K562 (cell line): ENCODE data around the gene SH3TC1.

ENCODE experiments used
- ADNP ChIP-seq: fragments of 200-800 bp; sonication (Bioruptor generic); IDR thresholded peaks from 2 replicates; pipeline ENCODE4 v1.6.1; 2016; ENCODE audit warnings: missing genetic modification characterization, missing compliant biosample characterization
- CCAR2 ChIP-seq: fragments of 200-400 bp; formaldehyde crosslinking; IDR thresholded peaks from 2 replicates; pipeline ENCODE4 v1.6.1; 2017; ENCODE audit warnings: mild to moderate bottlenecking, low read depth, low read length
- CTCF ChIP-seq, 3 experiments: IDR thresholded peaks in 2 of 3; conservative IDR thresholded peaks in 1 of 3; 2 replicates each; pipeline ENCODE4 v1.5.1; 2011 to 2012; ENCODE audit warnings: low read length in 3 of 3, mild to moderate bottlenecking in 3 of 3, control low read depth in 2 of 3, improper control_type of control experiment in 1 of 3, inconsistent platforms in 1 of 3, low read depth in 1 of 3, mixed read lengths in 1 of 3, moderate library complexity in 1 of 3; ENCODE audit not compliant: insufficient read depth in 2 of 3
- JUNB ChIP-seq: fragments of 450-650 bp; formaldehyde crosslinking; conservative IDR thresholded peaks from 2 replicates; pipeline ENCODE4 v1.4.0; 2020; ENCODE audit warnings: mild to moderate bottlenecking
- KAT8 ChIP-seq: fragments of 450-650 bp; IDR thresholded peaks from 2 replicates; pipeline ENCODE4 v1.6.1; 2016; ENCODE audit warnings: low read depth, mild to moderate bottlenecking
- KLF16 ChIP-seq: IDR thresholded peaks from 2 replicates; pipeline ENCODE4 v1.6.1; 2016; ENCODE audit warnings: antibody characterized with exemption
- MYC ChIP-seq, 2 experiments: fragments of 250-450 bp in 1 of 2; sonication (Bioruptor Pico) in 1 of 2; IDR thresholded peaks; 2 replicates each; pipeline versions ENCODE4 v1.5.1 to v1.6.1; 2012 to 2021; ENCODE audit warnings: low read depth in 2 of 2, borderline replicate concordance in 1 of 2, improper control_type of control experiment in 1 of 2, low read length in 1 of 2, mild to moderate bottlenecking in 1 of 2, moderate library complexity in 1 of 2
- NRF1 ChIP-seq, 2 experiments: fragments of 450-650 bp; IDR thresholded peaks in 1 of 2; conservative IDR thresholded peaks in 1 of 2; 2 replicates each; pipeline ENCODE4 v1.6.1; 2014; ENCODE audit warnings: mild to moderate bottlenecking in 2 of 2
- POLR2AphosphoS5 ChIP-seq: IDR thresholded peaks from 2 replicates; pipeline ENCODE4 v1.6.1; 2011; ENCODE audit warnings: mild to moderate bottlenecking, low read depth, low read length, moderate library complexity; ENCODE audit not compliant: control insufficient read depth, insufficient read depth
- SAP30 ChIP-seq: fragments of 200-600 bp; sonication (generic); IDR thresholded peaks from 2 replicates; pipeline ENCODE4 v1.6.1; 2012; ENCODE audit warnings: borderline replicate concordance, low read depth, mild to moderate bottlenecking, moderate library complexity, low read length, control low read depth, inconsistent platforms; ENCODE audit not compliant: insufficient read depth, poor library complexity, severe bottlenecking
- SP1 ChIP-seq: sonication (generic); formaldehyde crosslinking; IDR thresholded peaks from 2 replicates; pipeline ENCODE4 v1.8.1; 2022; ENCODE audit warnings: mild to moderate bottlenecking, missing genetic modification reagents
- ZNF347 ChIP-seq: fragments of 450-650 bp; formaldehyde crosslinking; IDR thresholded peaks from 2 replicates; pipeline ENCODE4 v1.4.0; 2020; ENCODE audit warnings: low read depth, mild to moderate bottlenecking, moderate library complexity

- TF ChIP-seq CTCF (IDR thresholded peaks at IDR 0.05 in 2 of 3, conservative IDR thresholded peaks at IDR 0.05 in 1 of 3; ENCODE audit: insufficient read depth in 2 of 3, low read depth in 1 of 3, low read length in 3 of 3): no peak
- no peak for TF ChIP-seq KAT8
- TF ChIP-seq SAP30: no peak
- TF ChIP-seq ADNP: no peak
- TF ChIP-seq KLF16: no peak
- TF ChIP-seq POLR2AphosphoS5: no peak
- no peak for TF ChIP-seq NRF1 (conservative IDR thresholded peaks at IDR 0.05 in 1 of 2, IDR thresholded peaks at IDR 0.05 in 1 of 2)
- no peak for TF ChIP-seq SP1 (CRISPR knock-in tag)
- TF ChIP-seq ZNF347 (CRISPR knock-in tag): no peak
- TF ChIP-seq JUNB: no peak
- no peak for TF ChIP-seq MYC (IDR thresholded peaks at IDR 0.05; ENCODE audit: low read depth, low read length)
- TF ChIP-seq MYC (CRISPR knock-in tag; IDR thresholded peaks at IDR 0.05; ENCODE audit: borderline replicate concordance, low read depth): no peak
- no peak for TF ChIP-seq CCAR2
Measured at GRCh38 chr4:8149664-8150063, 49.4 kb upstream of the SH3TC1 start.
